Measurements from ENCODE around the gene FGF12.

Gene FGF12

DNA sequence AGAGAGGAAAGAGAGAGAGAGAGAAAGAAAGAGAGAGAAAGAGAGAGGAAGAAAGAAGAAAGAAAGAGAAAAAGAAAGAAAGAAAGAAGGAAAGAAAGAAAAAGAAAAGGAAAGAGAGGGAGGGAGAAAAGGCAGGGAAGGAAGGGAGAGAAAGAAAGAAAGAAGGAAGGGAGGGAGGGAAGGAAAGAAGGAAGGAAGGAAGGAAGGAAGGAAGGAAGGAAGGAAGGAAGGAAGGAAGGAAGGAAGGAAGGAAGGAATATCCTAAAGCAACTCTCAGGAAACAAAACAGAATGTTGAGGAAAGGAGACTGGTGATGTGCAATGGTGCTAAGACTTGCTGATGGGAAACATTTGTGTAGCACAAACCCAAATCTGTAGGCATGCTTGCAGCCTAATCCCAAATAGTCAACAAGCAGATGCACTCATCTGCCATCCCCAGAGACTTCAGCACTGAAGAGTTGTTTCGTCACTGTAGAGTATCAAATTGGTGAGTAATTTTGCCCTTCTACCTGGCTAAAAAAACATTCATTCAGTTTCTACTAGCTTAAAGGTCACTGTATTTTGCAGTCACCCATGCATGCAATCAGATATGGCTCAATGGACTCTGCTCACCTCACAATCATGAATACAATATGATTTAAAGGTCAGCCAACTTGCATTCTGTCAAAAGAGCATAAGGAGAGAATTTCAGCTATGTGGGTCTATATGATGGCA is 480.3 kb downstream of the FGF12 start:
- no peak for DNase-seq

DNA sequence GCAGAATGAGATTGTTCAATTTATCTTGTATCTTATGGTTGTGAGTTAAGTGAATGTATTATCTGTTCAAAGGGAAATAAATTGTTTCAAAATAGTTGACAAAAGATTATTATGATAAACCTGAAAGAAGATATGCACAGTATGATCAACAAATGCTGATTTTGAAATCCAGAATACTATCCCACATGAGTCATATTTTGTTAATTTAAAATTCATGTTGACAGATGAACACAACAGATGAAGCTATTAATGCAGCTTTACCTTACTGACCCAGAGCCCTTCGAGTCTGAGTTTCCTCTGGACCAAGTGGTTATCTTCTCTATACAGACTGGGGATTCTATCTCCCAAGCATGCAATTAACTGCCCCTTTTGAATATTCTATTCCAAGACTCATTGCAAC is 482.8 kb downstream of the FGF12 start:
- DNase-seq = no peak

DNA sequence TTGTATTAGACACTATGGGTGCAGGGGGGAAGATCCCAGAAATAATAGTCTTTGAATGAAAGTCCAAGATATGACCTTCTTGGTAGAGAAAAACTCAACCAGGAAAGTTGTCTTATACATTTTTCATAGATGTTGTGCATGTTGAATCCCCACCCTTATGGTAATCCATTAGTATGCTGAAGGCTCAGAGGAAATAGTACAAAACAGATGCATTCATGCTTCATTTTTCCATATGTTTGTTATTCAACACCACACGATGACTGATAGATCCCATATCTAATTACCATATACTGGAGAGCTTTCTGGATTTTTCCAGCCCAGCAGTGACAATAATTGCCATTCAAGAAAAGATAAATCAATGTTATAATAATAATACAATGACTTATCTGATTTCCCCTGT is 487.4 kb downstream of the FGF12 start:
- DNase-seq = no peak

DNA sequence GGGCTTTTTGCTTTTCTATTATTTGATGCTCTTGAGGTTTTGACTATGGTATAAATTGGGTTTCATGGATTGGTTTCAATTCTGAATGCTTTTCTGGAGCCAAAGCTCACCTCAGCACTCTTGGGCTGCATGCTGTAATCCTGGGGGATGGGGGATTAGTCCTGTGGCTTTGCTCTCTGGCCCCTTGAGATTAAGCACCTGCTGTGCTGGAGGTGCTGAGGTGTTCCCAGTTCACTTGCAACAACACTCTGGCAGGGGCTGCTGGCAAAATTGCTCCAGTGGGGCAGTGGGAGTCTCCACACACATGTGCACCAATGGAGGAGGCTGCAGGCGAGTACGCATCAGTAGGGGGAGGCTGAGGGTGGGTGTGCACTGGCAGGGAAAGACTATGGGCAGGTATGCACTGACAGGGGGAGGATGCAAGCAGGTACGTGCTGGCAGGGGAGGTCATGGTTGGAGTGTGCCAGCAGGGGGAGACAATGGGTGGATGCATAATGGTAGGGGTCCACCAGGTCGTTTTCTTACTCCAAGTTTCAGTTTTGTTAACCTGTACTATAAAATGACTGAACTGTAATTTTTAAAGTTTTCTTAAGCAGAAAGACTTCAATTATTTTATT is 489.2 kb downstream of the FGF12 start:
- DNase-seq = no peak

DNA sequence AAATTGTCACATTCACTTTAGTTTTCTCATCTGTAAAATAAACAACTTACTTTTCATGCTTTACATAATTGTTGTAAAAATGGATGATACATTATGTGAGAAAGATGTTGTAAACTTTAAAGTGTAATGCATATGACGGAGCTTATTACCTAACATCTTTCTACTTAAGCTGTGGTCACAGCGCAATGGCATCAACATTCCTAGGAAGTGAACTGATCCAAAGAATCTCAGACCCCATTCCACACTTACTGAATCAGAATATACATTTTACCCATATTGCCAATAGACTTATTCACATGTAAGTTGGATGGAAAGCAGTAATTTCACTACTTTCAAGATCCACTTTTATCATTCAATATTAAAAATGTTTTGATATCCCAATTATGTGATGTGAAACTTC is 497.5 kb downstream of the FGF12 start:
- DNase-seq = no peak

DNA sequence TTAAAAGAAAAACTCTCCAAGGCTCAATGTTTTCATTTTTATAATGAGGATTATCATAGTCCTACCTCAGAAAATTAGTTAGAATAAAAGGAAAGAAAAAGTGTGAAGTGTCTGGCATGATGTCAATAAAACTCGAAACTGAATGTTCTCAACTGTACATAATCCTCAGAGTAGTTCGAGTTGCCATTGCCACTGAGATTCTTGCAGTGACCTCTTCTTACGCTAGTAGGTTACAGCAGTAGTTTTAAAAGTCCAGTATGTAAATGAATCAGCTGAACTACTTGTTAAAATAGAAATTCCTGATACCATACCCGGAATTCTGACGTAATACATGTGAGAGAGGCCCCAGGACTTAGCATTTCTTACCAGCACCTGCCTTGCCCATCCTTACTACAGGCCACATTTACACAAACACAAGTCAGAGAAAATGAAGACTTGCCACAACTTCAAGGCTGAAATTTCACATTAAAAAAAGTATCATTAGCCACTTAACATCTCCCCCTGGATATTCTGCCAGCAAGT is 502.6 kb downstream of the FGF12 start:
- DNase-seq = no peak

DNA sequence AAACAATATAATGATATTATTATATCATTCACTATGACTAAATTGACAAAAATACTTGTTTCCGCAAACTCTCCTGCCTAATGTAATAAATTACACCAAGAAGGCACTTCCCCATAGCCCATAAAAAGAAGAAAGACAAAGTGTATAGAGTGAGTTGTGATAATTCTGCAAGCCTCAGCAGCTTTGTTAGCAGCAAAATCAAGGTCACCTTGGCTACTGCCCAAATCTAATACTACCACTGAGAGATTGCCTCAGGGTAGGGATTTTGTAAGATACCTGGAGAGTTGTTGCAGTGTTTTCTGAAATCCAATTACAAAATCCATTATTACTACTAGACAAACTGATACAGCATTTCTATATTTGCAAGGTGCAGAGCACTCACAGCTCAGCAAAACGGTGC is 503.5 kb downstream of the FGF12 start:
- DNase-seq = no peak

DNA sequence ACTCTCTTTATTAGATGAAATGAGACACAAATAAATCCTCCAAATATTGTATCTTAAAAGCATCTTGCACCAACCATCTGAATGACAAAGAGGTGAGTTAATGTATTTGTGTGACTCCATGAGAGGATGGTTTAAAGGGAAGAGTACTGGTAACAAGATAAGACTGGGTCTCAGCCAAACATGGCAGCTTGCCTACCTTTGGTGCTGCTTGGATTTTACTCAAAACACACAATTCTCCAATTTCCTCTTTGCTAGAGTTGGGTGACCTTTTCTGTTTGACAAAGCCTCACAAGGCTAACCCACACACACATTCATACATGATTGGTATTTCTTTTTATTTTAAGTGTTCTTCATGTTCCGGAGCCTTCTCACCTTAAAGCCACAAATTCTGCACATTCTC is 506.4 kb downstream of the FGF12 start:
- DNase-seq = no peak

DNA sequence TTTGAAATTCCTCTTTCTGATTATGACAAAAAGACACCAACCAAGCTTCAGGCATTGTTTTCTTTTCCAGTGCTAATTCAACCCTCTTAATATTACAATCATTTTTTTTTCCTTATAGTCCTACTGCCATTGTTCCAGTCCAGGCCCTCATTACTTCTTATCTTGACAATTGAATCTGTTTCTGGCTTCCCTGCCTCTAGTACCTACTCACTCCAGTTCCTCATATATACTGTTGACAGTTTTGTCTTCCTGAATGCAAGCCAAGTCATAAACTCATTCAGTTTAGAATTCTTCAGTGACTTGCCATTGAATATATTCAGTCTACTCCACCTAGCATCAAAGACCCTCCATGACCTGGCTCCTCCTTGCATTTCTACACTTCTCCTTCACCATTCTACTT is 507.4 kb downstream of the FGF12 start:
- no peak for DNase-seq

DNA sequence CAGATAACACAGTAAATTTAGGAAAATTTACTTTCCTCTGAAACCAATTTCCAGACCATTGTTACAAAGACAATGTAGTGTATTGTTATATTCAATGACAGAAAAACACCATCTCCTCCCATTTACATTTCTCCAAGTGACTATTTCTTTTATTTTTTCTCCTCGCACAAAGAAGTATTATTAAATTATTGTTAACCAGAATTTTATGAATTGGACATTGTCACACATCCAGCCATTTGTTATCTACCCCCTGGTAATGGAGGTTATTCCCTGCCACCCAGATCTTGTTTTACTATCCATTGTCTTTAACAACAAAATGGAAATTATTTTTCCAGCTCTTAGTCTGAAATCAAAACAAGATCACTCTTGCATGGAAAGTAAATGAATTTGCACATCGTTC is 511.3 kb downstream of the FGF12 start:
- DNase-seq = no peak

DNA sequence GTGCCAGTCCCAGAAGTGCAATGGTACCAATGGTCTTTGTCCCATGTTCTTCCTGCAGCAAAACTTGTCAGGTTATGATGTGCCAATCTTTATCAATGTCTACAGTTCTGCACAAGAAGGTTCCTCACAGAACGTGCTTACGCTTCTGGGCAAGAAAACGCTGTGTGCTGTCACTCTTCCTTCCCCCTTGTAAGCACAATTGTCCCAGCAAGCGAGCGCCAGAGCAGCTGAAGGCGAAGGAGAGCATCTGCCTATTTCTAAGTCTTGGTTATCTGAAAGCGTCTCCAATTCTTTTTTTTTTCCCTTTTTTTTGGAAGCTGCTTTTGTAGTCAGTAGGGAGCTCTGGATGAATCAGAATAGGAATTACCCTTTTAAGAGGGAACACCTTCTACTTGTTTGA is 514.4 kb downstream of the FGF12 start:
- no peak for DNase-seq

DNA sequence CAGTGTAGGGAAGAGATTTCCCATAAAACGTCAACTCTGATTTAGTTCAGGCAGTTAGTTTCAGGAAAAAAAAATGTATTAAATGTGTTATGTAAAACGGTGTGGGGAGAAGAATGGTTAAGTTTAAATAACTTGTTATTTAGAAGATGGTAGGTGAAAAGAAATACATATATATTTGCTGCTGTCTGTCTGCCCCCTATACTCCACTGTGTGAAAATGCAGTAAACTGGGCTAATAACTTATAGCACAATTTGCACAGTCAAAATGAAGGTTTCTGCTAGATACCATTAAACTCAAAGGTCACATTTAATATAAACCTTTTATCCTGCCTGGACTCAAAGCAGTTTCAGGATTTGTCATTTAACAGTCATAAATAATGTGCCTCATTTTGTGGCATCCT is 515.0 kb downstream of the FGF12 start:
- DNase-seq = no peak

DNA sequence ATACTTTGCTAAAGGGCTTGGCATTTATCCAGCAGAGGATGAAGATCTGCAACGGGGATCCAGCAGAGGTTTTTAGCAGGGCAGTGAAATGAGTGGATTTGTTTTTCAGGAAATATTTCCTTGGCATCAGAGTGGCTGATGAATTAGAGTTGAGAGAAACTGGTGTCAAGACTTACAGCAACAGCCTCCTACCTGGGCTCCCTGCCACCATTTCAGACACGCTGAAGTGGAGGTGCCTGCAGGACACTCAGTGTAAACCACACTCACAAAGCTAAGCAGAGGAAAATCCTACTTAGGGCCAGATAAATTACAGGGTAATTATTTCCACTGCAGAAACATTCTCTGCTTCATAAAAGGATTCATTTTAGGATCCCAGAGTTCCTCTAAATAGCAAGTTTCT is 519.7 kb downstream of the FGF12 start:
- no peak for DNase-seq

DNA sequence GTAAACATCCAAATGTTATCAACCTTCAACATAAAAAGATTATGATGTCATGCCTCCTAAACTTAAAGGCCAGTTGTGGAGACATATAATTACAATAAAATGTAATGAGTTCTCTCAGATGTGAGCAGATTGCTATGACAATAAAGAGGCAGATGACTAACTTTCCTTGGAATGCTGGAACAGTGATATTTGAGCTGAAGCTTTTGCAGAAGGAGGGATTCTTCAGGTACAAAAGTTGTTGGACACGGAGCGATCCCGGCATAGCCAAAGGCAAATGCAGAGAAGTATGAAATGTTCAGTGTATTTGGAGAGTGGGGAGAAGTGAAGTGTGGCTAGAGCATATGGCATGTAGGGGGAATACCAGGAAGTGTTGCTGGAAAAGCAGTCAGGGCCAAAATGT is 520.1 kb downstream of the FGF12 start:
- no peak for DNase-seq

DNA sequence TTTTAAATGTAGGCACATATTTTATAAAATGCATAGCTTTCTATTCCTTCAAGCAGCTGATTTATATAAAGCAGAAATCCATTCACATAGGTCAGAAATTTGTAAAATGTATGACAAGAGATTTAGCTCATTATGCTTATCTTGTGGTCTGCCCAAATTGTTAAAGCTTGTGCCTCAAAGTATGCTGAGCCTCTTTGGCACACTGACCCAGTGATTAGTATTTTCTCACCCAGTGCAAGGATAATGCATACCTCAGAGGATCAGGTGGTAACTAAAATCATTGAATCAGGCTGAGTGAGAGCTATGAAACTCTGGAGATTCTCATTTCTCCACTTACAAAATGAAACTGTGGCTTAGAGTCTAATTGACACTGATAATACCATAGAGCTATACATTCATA is 533.3 kb downstream of the FGF12 start:
- no peak for DNase-seq

DNA sequence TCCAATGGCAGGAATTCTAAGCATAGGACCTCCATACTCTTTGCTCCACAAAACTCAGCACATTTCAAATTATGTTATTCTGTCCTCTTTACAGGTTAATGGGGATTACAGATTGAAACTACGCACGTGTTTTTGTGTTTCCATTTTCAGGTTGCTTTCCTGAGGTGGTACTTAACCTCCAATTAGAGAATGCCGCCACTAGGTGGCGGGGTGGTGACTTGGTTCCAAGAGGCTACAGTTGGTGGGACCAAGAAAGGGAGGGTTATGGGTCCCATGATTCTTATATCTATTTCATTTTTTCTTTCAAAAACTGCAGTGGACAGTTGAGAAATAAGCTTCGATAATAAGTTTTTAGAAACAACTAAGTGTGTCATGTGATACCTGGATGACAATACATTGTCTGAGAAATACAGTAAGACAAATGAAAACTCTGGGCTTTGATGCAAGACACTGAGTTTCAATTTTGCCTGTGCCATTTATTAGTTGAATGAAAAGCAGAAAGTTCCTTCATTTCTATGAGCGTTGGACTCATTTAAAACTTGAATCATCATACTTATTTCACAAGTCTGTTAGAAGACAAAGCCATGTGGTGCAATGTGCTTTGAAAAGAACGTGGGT is 539.0 kb downstream of the FGF12 start:
- no peak for DNase-seq

DNA sequence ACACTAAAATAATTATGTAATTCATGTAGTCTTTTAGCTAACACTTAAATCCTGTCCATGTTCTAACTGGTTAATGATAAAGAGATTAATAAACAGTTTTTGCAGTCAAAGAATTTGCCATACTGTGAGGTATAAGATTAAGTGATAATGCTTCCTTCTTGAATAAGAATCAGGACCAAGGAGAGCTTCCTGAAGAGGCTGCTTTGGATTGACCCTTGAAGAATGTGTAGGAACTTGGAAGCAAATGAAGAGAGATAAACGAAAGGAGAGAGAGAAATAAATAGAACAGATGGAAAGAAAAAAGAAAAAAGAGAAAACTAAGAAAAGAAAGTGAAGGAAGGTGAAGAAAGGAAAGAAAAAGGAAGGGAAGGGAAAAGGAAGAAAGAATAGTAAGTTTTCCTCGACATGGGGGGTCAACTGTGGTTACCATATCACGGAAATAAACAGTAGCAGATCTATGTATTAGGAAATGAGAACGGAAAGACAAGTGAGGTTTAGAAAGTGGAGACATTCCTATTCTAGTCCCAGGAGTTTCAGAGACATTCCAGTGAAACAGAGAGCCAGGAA is 539.8 kb downstream of the FGF12 start:
- no peak for DNase-seq

DNA sequence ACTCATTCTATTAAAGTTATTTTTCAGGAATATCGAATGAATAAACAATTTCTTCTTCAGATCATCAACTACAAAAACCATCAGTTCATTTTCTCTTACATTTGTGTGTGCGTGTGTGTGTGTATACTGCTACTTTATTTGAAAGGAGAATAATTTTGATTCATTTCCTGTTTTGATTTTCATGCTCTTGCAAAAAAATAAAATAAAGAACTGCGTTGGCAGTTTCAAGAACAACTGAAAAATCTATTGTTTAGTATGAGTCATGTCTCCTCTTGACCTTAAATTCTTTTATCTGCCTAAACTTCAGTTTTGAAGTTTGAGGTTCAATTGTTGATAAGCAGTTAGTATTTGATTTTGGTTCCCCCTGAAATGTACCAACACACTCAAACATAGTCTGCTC is 540.8 kb downstream of the FGF12 start:
- DNase-seq = no peak

DNA sequence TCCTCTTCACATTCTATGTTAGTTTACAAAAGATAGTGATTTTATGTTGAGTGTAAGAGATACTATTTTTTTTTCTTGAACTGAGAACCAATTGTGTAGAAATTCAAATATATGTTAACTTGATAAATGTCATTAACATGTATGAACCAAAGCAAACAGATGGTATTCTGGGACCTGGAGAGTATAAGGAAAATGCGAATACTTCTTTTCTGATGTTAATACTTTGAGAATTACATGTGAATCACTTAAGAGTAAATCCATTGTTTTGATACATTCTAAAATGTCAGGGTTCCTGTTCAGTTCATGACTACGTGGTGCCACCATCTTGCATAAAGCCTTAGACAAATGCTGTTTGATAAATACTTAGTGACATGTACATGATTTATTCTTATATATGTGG is 541.3 kb downstream of the FGF12 start:
- DNase-seq = no peak

DNA sequence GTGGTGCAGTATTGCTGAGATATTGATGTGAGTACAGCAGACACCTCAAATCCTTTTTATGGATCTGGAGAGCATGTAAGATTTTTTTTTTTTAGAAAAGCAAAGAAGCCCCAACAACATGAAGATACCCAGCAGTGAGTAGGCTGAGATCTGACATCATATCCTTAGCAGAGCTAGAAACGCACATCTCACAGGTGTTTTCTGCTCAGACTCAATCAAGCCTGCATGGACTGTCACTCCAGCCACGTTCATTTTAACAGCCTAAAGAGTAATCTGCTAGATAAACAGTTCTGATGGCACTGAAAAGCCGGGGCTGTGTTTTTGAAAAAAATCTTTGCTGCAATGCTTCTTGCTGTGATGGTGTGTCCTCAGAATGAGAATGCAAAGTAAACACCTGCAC is 544.2 kb downstream of the FGF12 start:
- no peak for DNase-seq

DNA sequence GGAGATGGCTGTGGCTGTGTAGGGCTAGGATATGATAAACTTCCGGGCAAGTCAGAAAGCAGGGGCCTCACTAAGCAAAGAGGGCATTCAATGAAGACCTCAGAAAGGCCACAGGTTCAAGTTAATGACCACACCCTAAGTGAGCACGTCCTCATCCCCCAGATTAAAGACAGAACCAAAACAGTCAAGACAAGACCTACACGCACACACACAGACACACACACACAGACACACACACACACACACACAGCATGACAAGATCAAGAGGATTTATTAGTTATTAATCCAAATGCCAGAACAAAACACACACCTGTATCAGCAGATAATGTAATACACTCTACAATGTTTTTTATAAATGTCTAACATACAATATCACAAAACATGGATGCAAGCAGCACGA is 546.2 kb downstream of the FGF12 start:
- DNase-seq = no peak

DNA sequence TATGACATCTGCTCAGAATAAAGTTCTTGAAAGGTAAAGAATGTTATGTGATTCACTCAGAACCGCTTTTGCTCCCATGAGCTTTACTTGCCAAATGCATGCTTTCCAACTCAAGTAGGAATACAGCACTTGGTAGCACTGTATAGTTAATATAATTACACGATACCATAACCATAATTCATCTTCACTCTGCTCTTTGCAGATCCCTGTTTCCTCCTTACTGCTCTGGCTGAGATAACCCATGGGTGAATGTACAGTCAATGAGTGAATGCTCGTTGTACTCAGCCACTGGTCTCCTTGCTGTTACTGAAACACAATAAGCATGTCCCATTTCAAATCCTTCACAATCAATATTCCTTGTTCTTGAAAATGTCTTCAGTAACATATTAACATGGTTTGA is 550.0 kb downstream of the FGF12 start:
- no peak for DNase-seq

DNA sequence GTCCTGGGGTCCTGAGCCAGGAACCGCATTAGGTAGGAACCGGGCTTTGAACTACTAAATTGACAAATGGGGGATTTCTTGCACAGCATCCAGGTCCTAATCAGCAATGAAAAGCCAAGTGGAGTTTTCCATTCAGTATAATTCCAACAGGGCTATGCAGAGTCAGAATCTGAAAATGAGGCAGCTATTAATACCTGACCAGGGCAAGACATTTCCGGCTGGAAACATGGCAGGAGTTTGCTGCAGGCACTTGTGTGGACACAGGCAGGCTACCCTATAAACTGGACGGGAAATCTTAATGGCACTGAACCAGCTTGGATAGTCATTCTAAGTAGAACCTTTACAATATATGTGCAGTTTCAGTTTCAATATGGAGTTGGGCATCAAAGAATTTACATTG is 553.1 kb downstream of the FGF12 start:
- DNase-seq = no peak

DNA sequence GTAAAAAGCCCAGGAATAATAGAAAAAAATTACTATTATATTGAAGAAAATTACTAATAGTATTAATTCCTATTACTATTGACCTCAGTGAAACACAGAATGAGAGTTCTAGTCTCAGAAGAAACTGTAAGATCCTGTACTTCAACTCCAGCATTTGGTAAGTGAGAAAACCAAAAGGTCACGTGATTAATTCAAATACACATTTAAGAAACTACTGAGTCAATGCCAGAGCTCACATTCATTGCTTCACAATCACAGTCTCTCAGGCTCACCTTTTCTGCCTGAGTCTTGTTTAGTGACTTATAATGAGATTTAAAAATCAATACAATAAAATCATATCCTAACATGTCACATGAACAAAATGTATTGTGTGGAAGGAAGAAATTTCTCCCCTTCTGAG is 556.1 kb downstream of the FGF12 start:
- no peak for DNase-seq

Data from activated effector memory CD4-positive, alpha-beta T cell treated with Interleukin-2 at 50 U/mL for 16 hours (primary cell).